HepG2 (cell line): Measurements from ENCODE around the gene SYNJ2. TPM values are rescaled to one million over a fixed set of nuclear protein-coding genes. Genes with fewer than 3 reads are reported as not detected.

Experiments
- EZH2 ChIP-seq: conservative IDR thresholded peaks from 2 replicates; pipeline ENCODE4 v1.6.1; 2012; ENCODE audit warnings: mild to moderate bottlenecking, low read depth, low read length, moderate library complexity
- HNRNPL ChIP-seq: fragments of 200-400 bp; formaldehyde crosslinking; IDR thresholded peaks from 2 replicates; pipeline ENCODE4 v1.6.1; 2017; ENCODE audit warnings: mild to moderate bottlenecking, low read depth, low read length
- KDM4B ChIP-seq: sonication (generic); formaldehyde crosslinking; IDR thresholded peaks from 2 replicates; pipeline ENCODE4 v1.4.0; 2020; ENCODE audit warnings: missing genetic modification reagents
- MXD4 ChIP-seq: IDR thresholded peaks from 2 replicates; pipeline ENCODE4 v1.6.1; 2016; ENCODE audit warnings: mild to moderate bottlenecking, missing biosample characterization, missing genetic modification reagents
- SSRP1 ChIP-seq: IDR thresholded peaks from 2 replicates; pipeline ENCODE4 v1.6.1; 2016; ENCODE audit warnings: control low read depth
- TEAD3 ChIP-seq: optimal IDR thresholded peaks from 2 replicates; pipeline ENCODE3; 2016; ENCODE audit warnings: borderline replicate concordance
- U2AF2 ChIP-seq: fragments of 200-400 bp; formaldehyde crosslinking; IDR thresholded peaks from 2 replicates; pipeline ENCODE4 v1.6.1; 2017; ENCODE audit warnings: low read depth, mild to moderate bottlenecking, low read length
- ZBTB26 ChIP-seq: IDR thresholded peaks from 2 replicates; pipeline ENCODE4 v1.6.1; 2016; ENCODE audit warnings: missing compliant biosample characterization, missing genetic modification reagents, borderline replicate concordance
- ZBTB46 ChIP-seq: sonication (generic); formaldehyde crosslinking; IDR thresholded peaks from 2 replicates; pipeline ENCODE4 v1.4.0; 2020; ENCODE audit warnings: mild to moderate bottlenecking, missing genetic modification reagents, borderline replicate concordance
- ZFP36 ChIP-seq: fragments of 150-350 bp; IDR thresholded peaks from 2 replicates; pipeline ENCODE4 v1.6.1; 2018; ENCODE audit warnings: borderline replicate concordance, low read length, low read depth; ENCODE audit not compliant: partially characterized antibody
- ZNF142 ChIP-seq: sonication (generic); formaldehyde crosslinking; IDR thresholded peaks from 2 replicates; pipeline ENCODE4 v1.4.0; 2020; ENCODE audit warnings: missing genetic modification reagents
- ZNF224 ChIP-seq: sonication (generic); formaldehyde crosslinking; IDR thresholded peaks from 2 replicates; pipeline ENCODE4 v1.5.0; 2020; ENCODE audit warnings: mild to moderate bottlenecking, missing genetic modification reagents
- ZNF484 ChIP-seq: sonication (generic); formaldehyde crosslinking; IDR thresholded peaks from 2 replicates; pipeline ENCODE4 v1.5.1; 2020; ENCODE audit warnings: mild to moderate bottlenecking, low read depth, missing genetic modification reagents, borderline replicate concordance
- ZNF615 ChIP-seq: sonication (generic); formaldehyde crosslinking; IDR thresholded peaks from 2 replicates; pipeline ENCODE4 v1.5.0; 2020; ENCODE audit warnings: mild to moderate bottlenecking, missing genetic modification reagents, borderline replicate concordance
- ZNF652 ChIP-seq: IDR thresholded peaks from 2 replicates; pipeline ENCODE4 v1.6.1; 2016; ENCODE audit warnings: low read depth, borderline replicate concordance
- ZNF691 ChIP-seq: sonication (generic); formaldehyde crosslinking; IDR thresholded peaks from 2 replicates; pipeline ENCODE4 v1.4.0; 2020; ENCODE audit warnings: missing genetic modification reagents, low read depth, mild to moderate bottlenecking, borderline replicate concordance
- ZNF766 ChIP-seq: sonication (generic); formaldehyde crosslinking; IDR thresholded peaks from 2 replicates; pipeline ENCODE4 v1.5.0; 2020; ENCODE audit warnings: missing genetic modification reagents, borderline replicate concordance
- ZNF775 ChIP-seq: sonication (generic); formaldehyde crosslinking; IDR thresholded peaks from 2 replicates; pipeline ENCODE4 v1.4.0; 2020; ENCODE audit warnings: missing genetic modification reagents, mild to moderate bottlenecking, moderate library complexity, borderline replicate concordance
- ZNF83 ChIP-seq: sonication (generic); formaldehyde crosslinking; IDR thresholded peaks from 2 replicates; pipeline ENCODE4 v1.4.0; 2020; ENCODE audit warnings: missing genetic modification reagents, mild to moderate bottlenecking, borderline replicate concordance
- polyA plus RNA-seq, 8 experiments: library from polyadenylated mRNA; depleted of rRNA in 3 of 8; stranded (reverse) in 7 of 8; unstranded in 1 of 8; fragments of >200 nt; fragmentation: Illumina TruSeq in 4 of 8; extraction: Trizol in 4 of 8; gene quantifications; 2 replicates each; pipeline versions ENCODE4 v1.2.1 to v1.2.3, GENCODE V29; 2011 to 2016; ENCODE audit warnings: low read depth in 4 of 8, missing spikeins in 1 of 8, mixed read lengths in 1 of 8; ENCODE audit not compliant: insufficient read depth in 1 of 8
- total RNA-seq, 5 experiments: library from RNA; depleted of rRNA; stranded (reverse); fragments of >200 nt; fragmentation: Illumina TruSeq; extraction: Trizol; gene quantifications; 2 replicates each; pipeline ENCODE4 v1.2.3, GENCODE V29; 2016; ENCODE audit warnings: low read depth in 1 of 5

Gene SYNJ2
- total and polyA plus RNA-seq, 2 of the 13 experiments (the other 11 are each of a cell fraction or from before 2014, with no cell fraction given) = 39.1 to 57.6 TPM

GRCh38 chr6:157999168-158000051 lies 17.7 kb downstream of the SYNJ2 start (continued):
- TF ChIP-seq SSRP1 (CRISPR knock-in tag) (no peak; the same call in 1 of the 2 replicates), ZNF652 (CRISPR knock-in tag) (no peak), ZNF615 (CRISPR knock-in tag) (no peak), U2AF2 (no peak), MXD4 (no peak), EZH2 (no peak), ZNF775 (no peak), ZBTB26 (no peak), ZNF766 (CRISPR knock-in tag) (no peak), HNRNPL (peak; percentile 79), ZFP36 (no peak), ZNF691 (no peak), ZBTB46 (CRISPR knock-in tag) (no peak), ZNF142 (CRISPR knock-in tag) (no peak), ZNF224 (no peak), KDM4B (CRISPR knock-in tag) (no peak), ZNF484 (CRISPR knock-in tag) (no peak), ZNF83 (no peak), TEAD3 (CRISPR knock-in tag) (peak; percentile 18)
